Nephron (organoid): ENCODE measurements around the gene HRH3.

Source experiments
- H3K27ac Mint-ChIP-seq, 3 experiments: 2 replicates each; pipeline ENCODE4 v1.8.0; 2020; ENCODE audit warnings: mixed read lengths in 3 of 3, mild to moderate bottlenecking in 2 of 3, moderate library complexity in 1 of 3
- H3K27me3 Mint-ChIP-seq: 2 replicates; pipeline ENCODE4 v1.8.0; 2021; ENCODE audit warnings: low read depth, mild to moderate bottlenecking, moderate library complexity, mixed read lengths
- H3K36me3 Mint-ChIP-seq: 2 replicates; pipeline ENCODE4 v1.8.0; 2020; ENCODE audit warnings: low read depth, mixed read lengths
- H3K4me1 Mint-ChIP-seq: 2 replicates; pipeline ENCODE4 v1.8.0; 2020; ENCODE audit warnings: mixed read lengths
- H3K4me3 Mint-ChIP-seq, 3 experiments: 2 replicates each; pipeline ENCODE4 v1.8.0; 2020; ENCODE audit warnings: mild to moderate bottlenecking in 3 of 3, mixed read lengths in 3 of 3, moderate library complexity in 2 of 3
- H3K9me3 Mint-ChIP-seq: 2 replicates; pipeline ENCODE4 v1.8.0; 2020; ENCODE audit warnings: mixed read lengths
- CTCF ChIP-seq, 3 experiments: fragments of 200-600 bp; sonication (generic); IDR thresholded peaks; one replicate each; pipeline ENCODE4 v1.5.0; 2021; ENCODE audit warnings: antibody characterized with exemption in 3 of 3; ENCODE audit not compliant: unreplicated experiment in 3 of 3

The HRH3 gene

GRCh38 chr20:62201173-62202082 is 18.6 kb downstream of the HRH3 start:
- no peak for TF ChIP-seq CTCF (IDR thresholded peaks at IDR 0.05; ENCODE audit: unreplicated experiment in 3 of 3)
- no peaks in the 10 kb centered on the region for H3K27me3 Mint-ChIP-seq
- peaks cover 35% of the 10 kb centered on the region for H3K36me3 Mint-ChIP-seq

GRCh38 chr20:62200491-62201172 is 19.4 kb downstream of the HRH3 start:
- Mint-ChIP-seq H3K4me1 (peaks cover 10% of the 10 kb centered on the region), H3K9me3 (no peaks in the 10 kb centered on the region), H3K27me3 (no peaks in the 10 kb centered on the region), H3K36me3 (peaks cover 38% of the 10 kb centered on the region), H3K27ac (no peak overlapping the region), H3K4me3 (no peak overlapping the region)
- TF ChIP-seq CTCF (IDR thresholded peaks at IDR 0.05; ENCODE audit: unreplicated experiment in 3 of 3), result no peak

More at GRCh38 chr20:62201173-62202082, 18.6 kb downstream of the HRH3 start:
- H3K27ac Mint-ChIP-seq, result no peak overlapping the region
- no peaks in the 10 kb centered on the region for H3K9me3 Mint-ChIP-seq
- H3K4me3 Mint-ChIP-seq, result no peak overlapping the region
- peaks cover 10% of the 10 kb centered on the region for H3K4me1 Mint-ChIP-seq

GRCh38 chr20:62198931-62199330 is 21.1 kb downstream of the HRH3 start:
- Mint-ChIP-seq H3K36me3 (peaks cover 41% of the 10 kb centered on the region), H3K27ac (no peak overlapping the region), H3K9me3 (no peaks in the 10 kb centered on the region), H3K4me1 (peaks cover 10% of the 10 kb centered on the region), H3K4me3 (no peak overlapping the region), H3K27me3 (no peaks in the 10 kb centered on the region)
- no peak for TF ChIP-seq CTCF (IDR thresholded peaks at IDR 0.05; ENCODE audit: unreplicated experiment in 3 of 3)

GRCh38 chr20:62198496-62198895 is 21.6 kb downstream of the HRH3 start:
- Mint-ChIP-seq H3K9me3 (no peaks in the 10 kb centered on the region), H3K36me3 (peaks cover 39% of the 10 kb centered on the region), H3K27me3 (no peaks in the 10 kb centered on the region), H3K4me3 (no peak overlapping the region), H3K27ac (no peak overlapping the region), H3K4me1 (peaks cover 9% of the 10 kb centered on the region)
- no peak for TF ChIP-seq CTCF (IDR thresholded peaks at IDR 0.05; ENCODE audit: unreplicated experiment in 3 of 3)

GRCh38 chr20:62197801-62198200 is 22.3 kb downstream of the HRH3 start:
- Mint-ChIP-seq H3K9me3 (no peaks in the 10 kb centered on the region), H3K27me3 (no peaks in the 10 kb centered on the region), H3K27ac (no peak overlapping the region), H3K4me3 (no peak overlapping the region), H3K4me1 (peaks cover 5% of the 10 kb centered on the region), H3K36me3 (peaks cover 33% of the 10 kb centered on the region)
- no peak for TF ChIP-seq CTCF (IDR thresholded peaks at IDR 0.05; ENCODE audit: unreplicated experiment in 3 of 3)
